Loucy (cell line): ENCODE data around the gene RNU6-1.

ENCODE experiments used
- H2AFZ ChIP-seq: fragments of 200-600 bp; sonication (generic); 2 replicates; pipeline ENCODE4 v1.6.0; 2016; ENCODE audit warnings: antibody characterized with exemption, mild to moderate bottlenecking, low read length, moderate library complexity
- H3F3A ChIP-seq: fragments of 200-600 bp; 2 replicates; pipeline ENCODE4 v1.6.0; 2016; ENCODE audit warnings: antibody characterized with exemption, low read depth, mild to moderate bottlenecking
- H3K27me3 ChIP-seq: fragments of 200-600 bp; sonication (generic); 2 replicates; pipeline ENCODE4 v1.6.1; 2014; ENCODE audit warnings: low read length, mild to moderate bottlenecking; ENCODE audit not compliant: insufficient read depth, poor library complexity, severe bottlenecking
- H3K36me3 ChIP-seq: fragments of 200-600 bp; sonication (generic); 2 replicates; pipeline ENCODE4 v1.6.1; 2016; ENCODE audit warnings: low read length; ENCODE audit not compliant: insufficient read depth
- H3K4me1 ChIP-seq: fragments of 200-600 bp; sonication (generic); 2 replicates; pipeline ENCODE4 v1.5.1; 2014; ENCODE audit warnings: low read length, mild to moderate bottlenecking; ENCODE audit not compliant: insufficient read depth, poor library complexity, severe bottlenecking
- H3K4me2 ChIP-seq: fragments of 200-600 bp; sonication (generic); 2 replicates; pipeline ENCODE4 v1.6.0; 2014; ENCODE audit warnings: antibody characterized with exemption, low read length, low read depth, mild to moderate bottlenecking; ENCODE audit not compliant: poor library complexity, severe bottlenecking
- H3K4me3 ChIP-seq: fragments of 200-600 bp; sonication (generic); 2 replicates; pipeline ENCODE4 v1.5.1; 2014; ENCODE audit warnings: low read length, mild to moderate bottlenecking, mixed read lengths; ENCODE audit not compliant: poor library complexity, severe bottlenecking
- H3K79me2 ChIP-seq: fragments of 200-600 bp; sonication (generic); 2 replicates; pipeline ENCODE4 v1.6.1; 2014; ENCODE audit warnings: low read length; ENCODE audit not compliant: insufficient read depth
- H3K9ac ChIP-seq: fragments of 200-600 bp; sonication (generic); 2 replicates; pipeline ENCODE4 v1.6.0; 2014; ENCODE audit warnings: mild to moderate bottlenecking, low read depth, low read length, moderate library complexity; ENCODE audit not compliant: poor library complexity, severe bottlenecking
- H3K9me2 ChIP-seq: fragments of 200-600 bp; sonication (generic); replicated peaks from 2 replicates; pipeline ENCODE4 v1.6.1; 2016; ENCODE audit warnings: low read depth, low read length, mixed read lengths
- H3K9me3 ChIP-seq: fragments of 200-600 bp; sonication (generic); 2 replicates; pipeline ENCODE4 v1.6.1; 2014; ENCODE audit warnings: mild to moderate bottlenecking, antibody characterized with exemption, low read length, low read depth; ENCODE audit not compliant: insufficient read depth
- H4K20me1 ChIP-seq: fragments of 200-600 bp; sonication (generic); 2 replicates; pipeline ENCODE4 v1.6.0; 2014; ENCODE audit warnings: antibody characterized with exemption, low read length, mild to moderate bottlenecking; ENCODE audit not compliant: insufficient read depth, poor library complexity, severe bottlenecking
- EZH2phosphoT487 ChIP-seq: fragments of 200-600 bp; IDR thresholded peaks from 2 replicates; pipeline ENCODE4 v1.6.1; 2018; ENCODE audit warnings: antibody characterized with exemption, mild to moderate bottlenecking, moderate library complexity, borderline replicate concordance
- TF ChIP-seq, protein P1 (sequence below): fragments of 200-600 bp; sonication (generic); conservative IDR thresholded peaks from 2 replicates; pipeline ENCODE4 v1.5.1; 2014; ENCODE audit warnings: mild to moderate bottlenecking, antibody characterized with exemption, low read length

Gene RNU6-1

DNA sequence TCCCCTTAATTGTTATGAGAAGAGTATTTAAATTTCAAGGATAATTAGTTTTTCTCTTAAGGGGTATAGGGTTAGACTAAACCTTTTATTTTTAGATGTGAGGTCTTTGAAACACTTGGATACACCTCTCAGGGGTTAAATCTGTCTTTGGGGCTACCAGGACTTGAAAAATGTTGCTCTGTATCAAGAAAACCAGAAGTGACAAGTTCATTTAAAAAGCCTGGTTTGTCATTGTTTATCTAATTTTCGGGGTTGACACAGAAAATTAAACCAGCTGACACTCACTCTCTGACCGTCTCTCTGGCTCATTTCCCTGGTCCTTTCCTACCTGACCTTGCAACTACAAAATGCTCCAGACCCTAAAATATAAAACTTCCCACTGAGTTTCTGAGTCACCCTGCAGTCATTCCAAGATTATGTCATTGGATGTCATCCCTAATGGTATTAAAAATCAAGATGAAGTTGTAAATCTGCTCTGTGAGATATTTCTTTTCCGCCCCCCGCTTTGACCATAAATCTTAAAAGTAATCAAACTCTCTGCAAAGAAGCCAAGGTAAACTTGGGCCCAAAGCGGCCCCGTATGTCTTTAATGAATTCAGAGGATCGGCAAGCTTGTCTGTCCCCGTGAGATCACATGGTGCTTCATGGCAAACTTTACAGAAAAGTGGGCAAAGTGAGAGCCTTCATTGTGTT is 47.4 kb downstream of the RNU6-1 start:
- Histone ChIP-seq H3K27me3 (no peaks in the 10 kb centered on the region), H4K20me1 (no peaks in the 10 kb centered on the region), H3K9ac (no peak overlapping the region), H3K79me2 (no peaks in the 10 kb centered on the region), H3K9me2 (no peaks in the 10 kb centered on the region), H2AFZ (no peak overlapping the region), H3K9me3 (peaks cover 10% of the 10 kb centered on the region), H3K4me2 (no peak overlapping the region), H3F3A (peaks cover 7% of the 10 kb centered on the region), H3K4me3 (no peak overlapping the region), H3K36me3 (0 out of 2 replicates have a peak, but pooled peaks cover 5% of the 10 kb centered on the region), H3K4me1 (peaks cover 30% of the 10 kb centered on the region)
- TF ChIP-seq, protein P1, sequence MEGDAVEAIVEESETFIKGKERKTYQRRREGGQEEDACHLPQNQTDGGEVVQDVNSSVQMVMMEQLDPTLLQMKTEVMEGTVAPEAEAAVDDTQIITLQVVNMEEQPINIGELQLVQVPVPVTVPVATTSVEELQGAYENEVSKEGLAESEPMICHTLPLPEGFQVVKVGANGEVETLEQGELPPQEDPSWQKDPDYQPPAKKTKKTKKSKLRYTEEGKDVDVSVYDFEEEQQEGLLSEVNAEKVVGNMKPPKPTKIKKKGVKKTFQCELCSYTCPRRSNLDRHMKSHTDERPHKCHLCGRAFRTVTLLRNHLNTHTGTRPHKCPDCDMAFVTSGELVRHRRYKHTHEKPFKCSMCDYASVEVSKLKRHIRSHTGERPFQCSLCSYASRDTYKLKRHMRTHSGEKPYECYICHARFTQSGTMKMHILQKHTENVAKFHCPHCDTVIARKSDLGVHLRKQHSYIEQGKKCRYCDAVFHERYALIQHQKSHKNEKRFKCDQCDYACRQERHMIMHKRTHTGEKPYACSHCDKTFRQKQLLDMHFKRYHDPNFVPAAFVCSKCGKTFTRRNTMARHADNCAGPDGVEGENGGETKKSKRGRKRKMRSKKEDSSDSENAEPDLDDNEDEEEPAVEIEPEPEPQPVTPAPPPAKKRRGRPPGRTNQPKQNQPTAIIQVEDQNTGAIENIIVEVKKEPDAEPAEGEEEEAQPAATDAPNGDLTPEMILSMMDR = no peak
- no peak for TF ChIP-seq EZH2phosphoT487

DNA sequence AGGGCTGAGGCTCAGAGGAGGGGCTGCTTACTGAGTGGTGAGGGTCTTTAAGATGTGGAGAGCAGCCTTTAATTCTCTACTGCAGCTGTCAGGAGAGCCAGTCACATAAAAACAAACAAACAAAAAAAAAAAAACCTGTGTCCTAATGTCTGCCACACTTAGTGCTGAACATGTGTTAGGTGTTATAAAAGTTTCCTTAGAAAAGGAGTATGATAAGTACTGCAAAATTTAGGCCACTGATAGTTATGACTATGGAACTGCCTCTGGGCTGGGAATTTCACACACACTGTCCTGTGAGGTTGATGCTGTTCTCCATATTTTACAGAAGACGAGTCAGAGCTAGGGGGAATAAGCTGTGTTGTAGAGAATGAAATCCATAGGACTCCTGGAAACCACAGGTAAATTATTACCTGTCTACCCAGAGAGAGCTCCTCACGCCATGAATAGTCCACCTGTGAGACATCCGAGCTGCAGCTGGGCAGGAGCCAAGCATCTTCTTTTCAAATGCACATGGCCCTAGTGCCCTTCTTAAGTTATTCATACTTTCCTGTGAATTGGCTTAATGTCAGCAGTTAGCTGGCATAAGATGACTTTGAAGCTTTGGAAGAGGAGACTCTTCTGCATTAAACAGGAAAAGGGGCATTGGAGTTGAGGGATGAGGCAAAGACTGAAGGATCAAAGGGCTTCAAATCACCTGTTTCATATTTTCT is 49.1 kb downstream of the RNU6-1 start:
- H3K4me3 ChIP-seq = no peak overlapping the region
- H3K27me3 ChIP-seq = no peaks in the 10 kb centered on the region
- no peak overlapping the region for H3K9ac ChIP-seq
- no peak overlapping the region for H3K4me2 ChIP-seq
- H4K20me1 ChIP-seq = no peaks in the 10 kb centered on the region
- H2AFZ ChIP-seq = no peak overlapping the region
- H3K4me1 ChIP-seq = peaks cover 29% of the 10 kb centered on the region
- no peaks in the 10 kb centered on the region for H3K9me2 ChIP-seq
- TF ChIP-seq, protein P1 = no peak
- no peak for TF ChIP-seq EZH2phosphoT487
- H3F3A ChIP-seq = peaks cover 4% of the 10 kb centered on the region; the same call in 1 of the 2 replicates
- H3K9me3 ChIP-seq = peaks cover 10% of the 10 kb centered on the region
- H3K79me2 ChIP-seq = no peaks in the 10 kb centered on the region
- H3K36me3 ChIP-seq = 0 out of 2 replicates have a peak, but pooled peaks cover 5% of the 10 kb centered on the region
